AG04449 (cell line): ENCODE results near the gene TP73.
"Not testable (repeated sequence)": the region's sequence is repeated elsewhere in the genome, so short reads cannot be mapped to it uniquely, and the experiment has no call there.

Source experiments
- CTCF ChIA-PET: fragments of 350-600 bp; formaldehyde crosslinking; extraction: SDS; loops from one replicate; lab custom pipeline; 2021; ENCODE audit warnings: antibody characterized with exemption; lab: Yijun Ruan, JAX
- POLR2A ChIA-PET: fragments of 400-600, 350-600 bp; formaldehyde crosslinking; extraction: SDS; loops from one replicate; lab custom pipeline; 2020; ENCODE audit warnings: antibody characterized with exemption, inconsistent platforms; lab: Yijun Ruan, JAX
- DNase-seq: peaks from one replicate; pipeline ENCODE4 v3.0.0-alpha.2; 2010; ENCODE audit warnings: low read depth, low spot score
- H3K4me3 ChIP-seq: 2 replicates; pipeline ENCODE4 v1.5.1; 2011; ENCODE audit warnings: low read depth, mild to moderate bottlenecking, control low read depth, low read length
- CTCF ChIP-seq: IDR thresholded peaks from one replicate; pipeline ENCODE4 v1.5.1; 2011; ENCODE audit warnings: mild to moderate bottlenecking, moderate library complexity, low read length, control low read depth, inconsistent platforms; ENCODE audit not compliant: insufficient read depth; ENCODE audit errors: missing control alignments

TP73 gene

DNA sequence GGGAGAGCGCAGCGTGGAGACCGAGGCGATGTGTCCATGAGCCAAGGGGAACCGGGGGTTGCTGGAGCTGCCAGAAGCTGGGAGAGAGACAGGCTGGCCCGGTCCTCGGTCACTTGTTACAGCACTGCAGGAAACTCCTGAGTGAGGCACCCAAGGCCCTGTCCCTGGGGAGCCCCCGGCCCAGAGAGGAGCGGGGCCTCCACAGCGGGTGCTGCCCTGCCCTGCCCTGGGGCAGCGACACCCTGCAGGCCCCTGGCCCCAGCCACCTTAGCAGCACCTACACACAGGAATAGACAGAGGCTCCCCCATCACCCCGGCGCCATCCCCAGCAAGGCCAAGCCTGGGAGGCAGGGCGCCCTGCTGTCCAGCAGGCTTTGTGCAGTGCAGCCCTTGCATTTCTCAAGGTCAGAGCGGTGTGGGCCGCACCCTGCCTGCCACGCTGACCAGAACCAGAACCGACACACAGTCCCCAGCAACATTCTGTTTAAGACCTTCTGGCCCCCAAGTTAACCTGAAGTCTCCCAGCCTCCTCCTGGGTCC is 34.4 kb upstream of the TP73 start:
- ChIA-PET POLR2A (interaction anchor here (0.6 kb wide), 1 partner anchor 99 kb away, joined by 3 read pairs; no protein-coding TSS in a partner anchor), CTCF (interaction anchor here (1.0 to 6.4 kb wide), 13 partner anchors 10 to 169 kb away, joined by 3 to 158 read pairs (median 7); no protein-coding TSS in a partner anchor)
- no peak for DNase-seq
- TF ChIP-seq CTCF: no peak
- H3K4me3 ChIP-seq: no peak overlapping the region

DNA sequence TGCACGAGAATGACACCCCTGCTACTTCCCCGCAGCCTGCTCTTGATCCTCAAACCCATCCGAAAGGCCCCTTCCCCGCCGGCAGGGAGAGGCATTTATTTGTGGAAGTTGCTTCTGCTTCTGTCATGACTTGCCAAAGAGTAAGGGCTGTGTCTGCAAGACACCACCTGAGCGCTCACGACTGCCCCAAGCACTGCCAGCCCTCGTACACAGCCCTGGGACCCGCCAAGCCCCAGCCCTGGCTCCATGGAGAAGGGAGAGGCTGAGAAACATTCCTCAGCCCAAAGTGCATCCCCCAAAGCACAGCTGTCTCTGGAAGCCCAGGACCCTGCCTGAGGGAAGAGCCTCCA is 33.8 kb upstream of the TP73 start:
- POLR2A ChIA-PET: no interaction called here
- no peak for DNase-seq
- CTCF ChIA-PET: interaction anchor here (0.6 to 6.4 kb wide), 39 partner anchors 13 to 168 kb away, joined by 3 to 166 read pairs (median 6); no protein-coding TSS in a partner anchor
- H3K4me3 ChIP-seq: no peak overlapping the region
- TF ChIP-seq CTCF: no peak

GRCh38 chr1:3618881-3619671 is 33.2 kb upstream of the TP73 start:
- TF ChIP-seq CTCF: peak; percentile 77
- CTCF ChIA-PET: interaction anchor here (0.6 to 6.4 kb wide), 42 partner anchors 12 to 173 kb away, joined by 3 to 166 read pairs (median 6); no protein-coding TSS in a partner anchor
- peak; percentile 14 for DNase-seq
- POLR2A ChIA-PET: no interaction called here
- no peak overlapping the region for H3K4me3 ChIP-seq

GRCh38 chr1:3620708-3621107 is 31.6 kb upstream of the TP73 start:
- no peak for DNase-seq
- CTCF ChIA-PET: interaction anchor here (0.8 to 6.4 kb wide), 26 partner anchors 10 to 174 kb away, joined by 3 to 166 read pairs (median 8); no protein-coding TSS in a partner anchor
- TF ChIP-seq CTCF: no peak
- POLR2A ChIA-PET: no interaction called here
- H3K4me3 ChIP-seq: no peak overlapping the region

DNA sequence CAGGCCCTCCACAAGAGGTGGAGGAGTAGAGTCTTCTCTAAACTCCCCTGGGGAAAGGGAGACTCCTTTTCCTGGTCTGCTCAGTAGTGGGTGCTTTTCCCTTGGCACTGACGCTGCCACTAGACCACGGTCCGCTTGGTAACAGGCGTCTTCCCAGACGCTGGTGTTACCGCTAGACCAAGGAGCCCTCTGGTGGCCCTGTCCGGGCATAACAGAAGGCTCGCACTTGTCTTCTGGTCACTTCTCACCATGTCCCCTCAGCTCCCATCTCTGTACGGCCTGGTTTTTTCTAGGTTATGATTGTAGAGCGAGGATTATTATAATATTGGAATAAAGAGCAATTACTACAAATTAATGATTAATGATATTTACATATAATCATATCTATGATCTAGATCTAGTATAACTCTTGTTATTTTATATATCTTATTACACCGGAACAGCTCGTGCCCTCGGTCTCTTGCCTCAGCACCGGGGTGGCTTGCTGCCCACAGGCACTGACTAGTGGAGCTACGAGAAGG is 31.1 kb upstream of the TP73 start:
- DNase-seq, POLR2A ChIA-PET, H3K4me3 ChIP-seq: not testable (repeated sequence)
- CTCF ChIA-PET: interaction anchor here (0.7 to 6.4 kb wide), 27 partner anchors 10 to 171 kb away, joined by 3 to 166 read pairs (median 5); no protein-coding TSS in a partner anchor
- TF ChIP-seq CTCF: peak; percentile 43

- DNase-seq, H3K4me3 ChIP-seq, POLR2A ChIA-PET: not testable (repeated sequence)
- CTCF ChIA-PET: interaction anchor here (0.7 to 6.4 kb wide), 19 partner anchors 9 to 172 kb away, joined by 3 to 166 read pairs (median 6); no protein-coding TSS in a partner anchor
Observed at GRCh38 chr1:3622102-3622501, 30.2 kb upstream of the TP73 start.
